AG10803 (cell line): ENCODE data around the gene ZDHHC14.

Source experiments
- DNase-seq: peaks from one replicate; pipeline ENCODE4 v3.0.0; 2010; ENCODE audit warnings: low read depth
- H3K4me3 ChIP-seq: 2 replicates; pipeline ENCODE4 v1.5.1; 2011; ENCODE audit warnings: mild to moderate bottlenecking, low read length, control low read depth
- CTCF ChIP-seq: conservative IDR thresholded peaks from 2 replicates; pipeline ENCODE4 v1.5.1; 2011; ENCODE audit warnings: mild to moderate bottlenecking, low read length, control low read depth, inconsistent platforms

ZDHHC14 gene

GRCh38 chr6:157535340-157536222 lies 154.6 kb downstream of the ZDHHC14 start:
- DNase-seq = peak; percentile 55
- H3K4me3 ChIP-seq = no peak overlapping the region
- no peak for TF ChIP-seq CTCF

GRCh38 chr6:157536223-157536545 lies 155.2 kb downstream of the ZDHHC14 start:
- no peak for TF ChIP-seq CTCF
- DNase-seq = no peak
- H3K4me3 ChIP-seq = no peak overlapping the region

- no peak overlapping the region for H3K4me3 ChIP-seq
- no peak for TF ChIP-seq CTCF
- peak; percentile 23 for DNase-seq
Measured at GRCh38 chr6:157537556-157537955, 156.6 kb downstream of the ZDHHC14 start.

GRCh38 chr6:157538168-157538567 lies 157.2 kb downstream of the ZDHHC14 start:
- no peak for TF ChIP-seq CTCF
- DNase-seq = no peak
- H3K4me3 ChIP-seq = no peak overlapping the region

GRCh38 chr6:157538698-157539097 lies 157.7 kb downstream of the ZDHHC14 start:
- no peak for TF ChIP-seq CTCF
- no peak for DNase-seq
- H3K4me3 ChIP-seq = no peak overlapping the region

- H3K4me3 ChIP-seq = no peak overlapping the region
- no peak for TF ChIP-seq CTCF
- DNase-seq = no peak
Measured at GRCh38 chr6:157539421-157539822, 158.4 kb downstream of the ZDHHC14 start.

GRCh38 chr6:157539900-157540752 lies 159.1 kb downstream of the ZDHHC14 start:
- TF ChIP-seq CTCF = no peak
- H3K4me3 ChIP-seq = no peak overlapping the region
- no peak for DNase-seq
